Measurements from ENCODE around the gene UST. TPM values are rescaled to one million over a fixed set of nuclear protein-coding genes. Genes with fewer than 3 reads are reported as not detected.

UST gene
- total RNA-seq, 1 experiment from 2014 or later = 6.1 TPM

GRCh38 chr6:149055195-149055899 lies 308.5 kb downstream of the UST start:
- H4K20me1 ChIP-seq (ENCODE audit: insufficient read depth) = no peaks in the 10 kb centered on the region
- no peak for ATAC-seq
- H3K4me1 ChIP-seq (ENCODE audit: control insufficient read depth in 1 of 2, insufficient read depth in 2 of 2, low read length in 2 of 2) = no peaks in the 10 kb centered on the region
- H3K36me3 ChIP-seq (ENCODE audit: control insufficient read depth in 1 of 2, insufficient read depth in 2 of 2, low read length in 2 of 2) = no peaks in the 10 kb centered on the region
- no TSS peak for BruUV-seq (replicated peaks)
- no peak overlapping the region for H3K4me3 ChIP-seq (replicated peaks in 1 of 2; ENCODE audit: low read depth in 1 of 2, low read length in 2 of 2)
- H3K9me2 ChIP-seq (ENCODE audit: insufficient read depth) = no peaks in the 10 kb centered on the region
- POLR2A ChIA-PET = no interaction called here
- no peak overlapping the region for H3K27ac ChIP-seq (ENCODE audit: low read depth, low read length)
- no peak for TF ChIP-seq SRF (IDR thresholded peaks at IDR 0.05; ENCODE audit: low read depth)
- no peak for TF ChIP-seq POLR2AphosphoS5 (IDR thresholded peaks at IDR 0.05; ENCODE audit: low read depth, low read length)
- no peak for TF ChIP-seq CTCF (IDR thresholded peaks at IDR 0.05 in 2 of 3, conservative IDR thresholded peaks at IDR 0.05 in 1 of 3; ENCODE audit: borderline replicate concordance in 1 of 3, insufficient read depth in 1 of 3, low read depth in 2 of 3, low read length in 2 of 3)
- no peak for TF ChIP-seq EGR1 (IDR thresholded peaks at IDR 0.05; ENCODE audit: low read depth)
- TF ChIP-seq JUND (IDR thresholded peaks at IDR 0.05) = no peak
- no peak for TF ChIP-seq REST (IDR thresholded peaks at IDR 0.05; ENCODE audit: low read depth)
- TF ChIP-seq ZBTB33 (IDR thresholded peaks at IDR 0.05; ENCODE audit: extremely low read depth, insufficient replicate concordance, low read length) = no peak
- no peak for TF ChIP-seq MAX (IDR thresholded peaks at IDR 0.05)
- TF ChIP-seq RAD21 (IDR thresholded peaks at IDR 0.05; ENCODE audit: low read depth) = no peak
- TF ChIP-seq POLR2A (IDR thresholded peaks at IDR 0.05; ENCODE audit: borderline replicate concordance, extremely low read depth, insufficient read depth, insufficient read length) = no peak
- TF ChIP-seq SIN3A (IDR thresholded peaks at IDR 0.05; ENCODE audit: low read depth) = no peak
- TF ChIP-seq EZH2 (IDR thresholded peaks at IDR 0.05) = no peak
- TF ChIP-seq FOSL1 (IDR thresholded peaks at IDR 0.05; ENCODE audit: low read depth) = no peak
- TF ChIP-seq ELF1 (IDR thresholded peaks at IDR 0.05; ENCODE audit: borderline replicate concordance, low read depth) = no peak
- no peak for TF ChIP-seq YY1 (IDR thresholded peaks at IDR 0.05; ENCODE audit: extremely low read depth, insufficient replicate concordance, low read depth, low read length)
- CTCF ChIA-PET = no interaction called here
- RAD21 ChIA-PET (ENCODE audit: low non-redundant PET in 1 of 2, low total read pairs in 2 of 2, uncharacterized antibody in 2 of 2, unreplicated experiment in 2 of 2) = no interaction called here
- intact Hi-C loops (cut with micrococcal nuclease) = no loop called here
- H2AFZ ChIP-seq (ENCODE audit: low read depth, low read length, poor library complexity, severe bottlenecking) = no peak overlapping the region
- no peaks in the 10 kb centered on the region for H3K9me3 ChIP-seq (ENCODE audit: control insufficient read depth in 1 of 2, insufficient read depth in 1 of 2, low read depth in 1 of 2, low read length in 2 of 2)
- no peak overlapping the region for H3K4me2 ChIP-seq (ENCODE audit: low read length)
- no peak for DNase-seq (ENCODE audit: low read depth, low spot score)
- no peaks in the 10 kb centered on the region for H3K27me3 ChIP-seq (ENCODE audit: insufficient read depth, low read length)
- H3K79me2 ChIP-seq (ENCODE audit: insufficient read depth, low read length) = no peaks in the 10 kb centered on the region
- no peak overlapping the region for H3K9ac ChIP-seq (ENCODE audit: low read length)
